GM23248 (cell line): ENCODE data around the gene ITPA.

ENCODE experiments used
- EZH2 ChIP-seq: fragments of 200-600 bp; sonication (generic); IDR thresholded peaks from 2 replicates; pipeline ENCODE4 v1.6.1; 2018; ENCODE audit warnings: antibody characterized with exemption, mild to moderate bottlenecking; ENCODE audit not compliant: insufficient read depth, poor library complexity, severe bottlenecking
- EZH2phosphoT487 ChIP-seq: fragments of 200-600 bp; sonication (generic); IDR thresholded peaks from 2 replicates; pipeline ENCODE4 v1.6.1; 2018; ENCODE audit warnings: antibody characterized with exemption, moderate library complexity, mild to moderate bottlenecking, low read depth; ENCODE audit not compliant: insufficient read depth

GRCh38 chr20:3226864-3227263 lies 17.6 kb downstream of the ITPA start:
- TF ChIP-seq EZH2 = no peak
- TF ChIP-seq EZH2phosphoT487 = no peak
